K562 (cell line): Measurements from ENCODE around the gene ISYNA1. TPM values are rescaled to one million over a fixed set of nuclear protein-coding genes. Genes with fewer than 3 reads are reported as not detected.

Experiments
- ATAC-seq: fragments of 200-7000 bp; cut with Tn5 transposase; 3 replicates; pipeline ENCODE4 v1.9.1; 2020; ENCODE audit warnings: moderate library complexity
- BruUV-seq: library from RNA; stranded (reverse); fragments of 400-500 nt; replicated peaks from 2 replicates; lab custom pipeline; 2021; lab: Mats Ljungman, UMichigan
- CTCF ChIA-PET: fragments of 300-600 bp; formaldehyde crosslinking; extraction: SDS; loops from one replicate; lab custom pipeline; 2021; ENCODE audit warnings: low intra/inter-chr PET ratio; lab: Yijun Ruan, JAX
- POLR2A ChIA-PET: fragments of 300-600, 350-650 bp; sonication (Branson Sonifier 250); formaldehyde crosslinking; extraction: SDS; loops from one replicate; lab custom pipeline; 2021; ENCODE audit warnings: antibody characterized with exemption, inconsistent platforms; lab: Yijun Ruan, JAX
- DNase-seq, 4 experiments: peaks; one replicate each; pipeline versions ENCODE4 v3.0.0 to v3.0.0-alpha.2; 2011 to 2018; ENCODE audit warnings: low spot score in 3 of 4, mixed read lengths in 3 of 4; ENCODE audit errors: extremely low read depth in 1 of 4
- FAIRE-seq: peaks from 2 replicates; lab custom pipeline; 2011; peaks lifted over from hg19 to GRCh38; lab: Jason Lieb, UNC
- H2AFZ ChIP-seq: 2 replicates; pipeline ENCODE4 v1.6.0; 2011; ENCODE audit warnings: low read depth, low read length, control low read depth, inconsistent platforms
- H3K27ac ChIP-seq: fragments of 200-600 bp; 3 replicates; pipeline ENCODE4 v1.8.0; 2011; ENCODE audit warnings: low read depth, mild to moderate bottlenecking, control low read depth, inconsistent platforms, low read length, moderate library complexity, mixed read lengths; ENCODE audit errors: extremely low read depth
- H3K27me3 ChIP-seq, 2 experiments: fragments of 300-600 bp in 1 of 2; 2 replicates in 1 of 2; 3 replicates in 1 of 2; pipeline versions ENCODE4 v1.6.0 to v1.8.0; 2011; ENCODE audit warnings: inconsistent platforms in 2 of 2, low read length in 2 of 2, mild to moderate bottlenecking in 1 of 2, mixed read lengths in 1 of 2, moderate library complexity in 1 of 2; ENCODE audit not compliant: control insufficient read depth in 2 of 2, insufficient read depth in 2 of 2
- H3K36me3 ChIP-seq: fragments of 300-600 bp; 3 replicates; pipeline ENCODE4 v1.8.0; 2011; ENCODE audit warnings: mild to moderate bottlenecking, low read length, inconsistent platforms; ENCODE audit not compliant: control insufficient read depth, insufficient read depth
- H3K4me1 ChIP-seq, 2 experiments: fragments of 200-600 bp in 1 of 2; replicated peaks in 1 of 2; 2 replicates in 1 of 2; 3 replicates in 1 of 2; pipeline versions ENCODE4 v1.5.1 to v1.8.0; 2011; ENCODE audit warnings: inconsistent platforms in 2 of 2, low read length in 2 of 2, mild to moderate bottlenecking in 1 of 2, mixed read lengths in 1 of 2, moderate library complexity in 1 of 2; ENCODE audit not compliant: control insufficient read depth in 2 of 2, insufficient read depth in 2 of 2
- H3K4me2 ChIP-seq: 2 replicates; pipeline ENCODE4 v1.6.1; 2011; ENCODE audit warnings: low read length, control low read depth, inconsistent platforms, mixed read lengths; ENCODE audit not compliant: insufficient read depth
- H3K4me3 ChIP-seq: fragments of 200-600 bp; sonication (generic), shearing (Covaris generic); 2 replicates; pipeline ENCODE4 v1.5.1; 2016; ENCODE audit warnings: control low read depth, inconsistent platforms
- H3K79me2 ChIP-seq: fragments of 200-600 bp; 3 replicates; pipeline ENCODE4 v1.8.0; 2011; ENCODE audit warnings: low read length, inconsistent platforms; ENCODE audit not compliant: control insufficient read depth, insufficient read depth
- H3K9ac ChIP-seq, 2 experiments: 2 replicates each; pipeline versions ENCODE4 v1.6.0 to v1.6.1; 2011; ENCODE audit warnings: low read depth in 2 of 2, low read length in 2 of 2, control low read depth in 1 of 2, inconsistent platforms in 1 of 2, mild to moderate bottlenecking in 1 of 2, mixed read lengths in 1 of 2; ENCODE audit not compliant: insufficient read depth in 1 of 2
- H3K9me1 ChIP-seq: one replicate; pipeline ENCODE4 v1.6.0; 2011; ENCODE audit warnings: inconsistent platforms, mild to moderate bottlenecking, low read length, moderate library complexity; ENCODE audit not compliant: control insufficient read depth, insufficient read depth
- H3K9me3 ChIP-seq: replicated peaks from 2 replicates; pipeline ENCODE4 v1.5.1; 2011; ENCODE audit warnings: low read depth, low read length, inconsistent platforms; ENCODE audit not compliant: control insufficient read depth, insufficient read depth
- H4K20me1 ChIP-seq: replicated peaks from 2 replicates; pipeline ENCODE4 v1.6.1; 2011; ENCODE audit warnings: low read length, inconsistent platforms, mixed read lengths; ENCODE audit not compliant: control insufficient read depth, insufficient read depth
- ARID4B ChIP-seq: sonication (generic); formaldehyde crosslinking; IDR thresholded peaks from 2 replicates; pipeline ENCODE4 v1.8.0; 2022; ENCODE audit warnings: mild to moderate bottlenecking, missing genetic modification reagents
- BRD4 ChIP-seq: fragments of 200-600 bp; sonication (generic); IDR thresholded peaks from 2 replicates; pipeline ENCODE4 v1.6.1; 2017; ENCODE audit warnings: inconsistent platforms
- E2F6 ChIP-seq, 2 experiments: IDR thresholded peaks; 2 replicates each; pipeline ENCODE4 v1.6.1; 2011; ENCODE audit warnings: borderline replicate concordance in 1 of 2, control low read depth in 1 of 2, low read depth in 1 of 2, low read length in 1 of 2, mild to moderate bottlenecking in 1 of 2, mixed read lengths in 1 of 2, moderate library complexity in 1 of 2; ENCODE audit not compliant: insufficient read depth in 1 of 2, insufficient read length in 1 of 2, poor library complexity in 1 of 2, severe bottlenecking in 1 of 2; ENCODE audit errors: extremely low read depth in 1 of 2
- GMEB1 ChIP-seq: fragments of 250-450 bp; sonication (Bioruptor Pico); IDR thresholded peaks from 2 replicates; pipeline ENCODE4 v1.4.0; 2020; ENCODE audit warnings: mild to moderate bottlenecking
- HCFC1 ChIP-seq: IDR thresholded peaks from 2 replicates; pipeline ENCODE4 v1.6.1; 2012; ENCODE audit warnings: low read depth, low read length, improper control_type of control experiment
- HEY1 ChIP-seq: fragments of 250-450 bp; sonication (Bioruptor Pico); IDR thresholded peaks from 2 replicates; pipeline ENCODE4 v1.5.0; 2020; ENCODE audit warnings: mild to moderate bottlenecking, moderate library complexity, borderline replicate concordance
- KDM2B ChIP-seq: fragments of 250-450 bp; sonication (Bioruptor Pico); IDR thresholded peaks from 2 replicates; pipeline ENCODE4 v1.8.0; 2021; ENCODE audit warnings: mild to moderate bottlenecking, moderate library complexity
- MAFF ChIP-seq: IDR thresholded peaks from 2 replicates; pipeline ENCODE4 v1.6.1; 2012; ENCODE audit warnings: low read length, improper control_type of control experiment
- RBM25 ChIP-seq: fragments of 200-400 bp; formaldehyde crosslinking; IDR thresholded peaks from 2 replicates; pipeline ENCODE4 v1.6.1; 2018; ENCODE audit warnings: low read length, low read depth, moderate library complexity; ENCODE audit not compliant: severe bottlenecking
- STAG1 ChIP-seq: sonication (generic); formaldehyde crosslinking; IDR thresholded peaks from 2 replicates; pipeline ENCODE4 v1.5.0; 2020; ENCODE audit warnings: missing genetic modification reagents, borderline replicate concordance
- TCF7 ChIP-seq: sonication (generic); IDR thresholded peaks from 2 replicates; pipeline ENCODE4 v1.6.1; 2016; ENCODE audit warnings: antibody characterized with exemption, borderline replicate concordance
- TOE1 ChIP-seq, 2 experiments: fragments of 450-650 bp in 1 of 2; sonication (generic) in 1 of 2; formaldehyde crosslinking in 1 of 2; IDR thresholded peaks; 2 replicates each; pipeline versions ENCODE4 v1.7.1 to v1.8.0; 2016 to 2022; ENCODE audit warnings: borderline replicate concordance in 2 of 2, mild to moderate bottlenecking in 2 of 2, antibody characterized with exemption in 1 of 2, inconsistent platforms in 1 of 2, low read depth in 1 of 2, missing genetic modification reagents in 1 of 2, moderate library complexity in 1 of 2
- ZNF384 ChIP-seq: IDR thresholded peaks from 2 replicates; pipeline ENCODE4 v1.6.1; 2012; ENCODE audit warnings: low read depth, low read length, improper control_type of control experiment
- WGBS: fragments of 100-300 bp; shearing (Covaris generic); methylation state at CpG from one replicate; pipeline ENCODE4 v1.1.6; 2016; ENCODE audit warnings: low coverage, mixed read lengths; ENCODE audit not compliant: insufficient coverage; ENCODE audit errors: missing lambda C conversion rate; 5-methylcytosine and 5-hydroxymethylcytosine counted together
- in situ Hi-C: fragments of 300-500 bp; cut with MboI; formaldehyde crosslinking; loops from 4 replicates; pipeline ENCODE4 v1.15.0; 2018; ENCODE audit warnings: inconsistent platforms, mixed read lengths
- intact Hi-C: fragments of 100-400 bp; cut with micrococcal nuclease; formaldehyde crosslinking; loops from 2 replicates; pipeline ENCODE4 v1.14.2; 2022
- polyA plus RNA-seq, 8 experiments: library from polyadenylated mRNA; depleted of rRNA in 4 of 8; stranded (reverse) in 5 of 8; unstranded in 3 of 8; fragments of >200 nt; fragmentation: Nextera tagmentation in 2 of 8; fragmentation: Illumina TruSeq in 1 of 8; extraction: Ambion mirVana in 2 of 8; extraction: Trizol in 1 of 8; gene quantifications; 2 replicates each; pipeline versions ENCODE4 v1.2.1 to v1.2.3, GENCODE V29; 2011 to 2014; ENCODE audit warnings: inconsistent platforms in 1 of 8, missing spikeins in 1 of 8
- total RNA-seq, 7 experiments: library from RNA; depleted of rRNA in 6 of 7; stranded (reverse); fragments of >200 nt in 6 of 7; fragmentation: Illumina TruSeq in 2 of 7; extraction: Trizol in 2 of 7; gene quantifications; 2 replicates each; pipeline versions ENCODE4 v1.2.1 to v1.2.3, GENCODE V29; 2011 to 2021; ENCODE audit warnings: low replicate concordance in 1 of 7

ISYNA1 gene
- total and polyA plus RNA-seq, 9 of the 15 experiments (the other 6 are each of a cell fraction or from before 2014, with no cell fraction given): 21.8 to 460 (median 93.2) TPM

- WGBS: 0% methylated on average over 45 of the region's 80 CpGs
- peak within 1 kb of the TSS; percentile 85 to 95 for H3K9ac ChIP-seq
- H3K4me3 ChIP-seq: peak within 1 kb of the TSS; percentile 60
- ChIA-PET CTCF (interaction anchor here (0.6 to 1.4 kb wide), 4 partner anchors 31 to 227 kb away, joined by 3 to 5 read pairs (median 4); no protein-coding TSS in a partner anchor), POLR2A (interaction anchor here (0.6 to 11.1 kb wide), 12 partner anchors 10 to 228 kb away, joined by 3 to 244 read pairs (median 4); partner anchors contain the start of genes GDF15 and JUND)
- H3K36me3 ChIP-seq: peaks cover 30% of the 10 kb centered on the region; the same call in 2 of the 3 replicates
- ATAC-seq: peak; percentile 13
- no peaks in the 10 kb centered on the region for H3K9me1 ChIP-seq
- H3K4me1 ChIP-seq: peaks cover 54 to 96% of the 10 kb centered on the region in 2 experiments
- peaks cover 65% of the 10 kb centered on the region for H3K79me2 ChIP-seq
- no peaks in the 10 kb centered on the region for H3K9me3 ChIP-seq
- in situ Hi-C loops (loop anchor here (10.0 kb wide), 1 partner anchor 324 kb away; the partner anchor contains the start of gene MAST3), intact Hi-C loops (loop anchor here (5.0 kb wide), 1 partner anchor 217 kb away; the partner anchor contains the start of gene RAB3A)
- BruUV-seq: no TSS peak
- H2AFZ ChIP-seq: peak within 1 kb of the TSS; percentile 92
- H3K27ac ChIP-seq: peak within 1 kb of the TSS; percentile 97
- DNase-seq: peak; percentile 84 to 95 (median 88)
- H3K27me3 ChIP-seq: no peaks in the 10 kb centered on the region
- H4K20me1 ChIP-seq: peaks cover 14% of the 10 kb centered on the region
- H3K4me2 ChIP-seq: peak within 1 kb of the TSS; percentile 88
- no peak for FAIRE-seq
- TF ChIP-seq ZNF384 (peak; percentile 68), KDM2B (CRISPR knock-in tag) (no peak), GMEB1 (peak; percentile 92), BRD4 (no peak), MAFF (no peak), HEY1 (CRISPR knock-in tag) (no peak), STAG1 (CRISPR knock-in tag) (peak; percentile 47; the same call in 1 of the 2 replicates), TOE1 (IDR thresholded peaks at IDR 0.05; ENCODE audit: borderline replicate concordance) (no peak), TOE1 (CRISPR knock-in tag; IDR thresholded peaks at IDR 0.05; ENCODE audit: borderline replicate concordance, low read depth) (no peak), TCF7 (no peak), E2F6 (IDR thresholded peaks at IDR 0.05; ENCODE audit: borderline replicate concordance in 1 of 2, extremely low read depth in 1 of 2, insufficient read depth in 1 of 2, insufficient read length in 1 of 2, low read depth in 1 of 2, low read length in 1 of 2, poor library complexity in 1 of 2, severe bottlenecking in 1 of 2) (peak; percentile 80 to 95), RBM25 (peak; percentile 51), ARID4B (CRISPR knock-in tag) (peak; percentile 73), HCFC1 (peak; percentile 56; the same call in 1 of the 2 replicates)
Observed at GRCh38 chr19:18419195-18419698, 18.7 kb downstream of the ISYNA1 start, which contains the start of gene SSBP4. SSBP4 (plus strand) TSS chr19:18419398; CDS start chr19:18419649, 251 bp downstream.
